GM21423 (cell line): Measurements from ENCODE around the gene GADD45B.
"Not testable (repeated sequence)": the region's sequence is repeated elsewhere in the genome, so short reads cannot be mapped to it uniquely, and the experiment has no call there.

Source experiments
- ATAC-seq: cut with Tn5 transposase; IDR thresholded peaks from one replicate; pipeline ENCODE4 v1.9.1; 2021; ENCODE audit warnings: mild to moderate bottlenecking, moderate library complexity; ENCODE audit not compliant: unreplicated experiment

The GADD45B gene

GRCh38 chr19:2512523-2513431, 36.9 kb downstream of the GADD45B start:
- ATAC-seq, result no peak

GRCh38 chr19:2514981-2515518, 39.1 kb downstream of the GADD45B start:
- ATAC-seq, result no peak

- no peak for ATAC-seq
Observed at GRCh38 chr19:2516727-2517126, 40.8 kb downstream of the GADD45B start.

- ATAC-seq, result no peak
Observed at GRCh38 chr19:2517881-2518601, 42.1 kb downstream of the GADD45B start.

- ATAC-seq, result not testable (repeated sequence)
Observed at GRCh38 chr19:2518856-2519255, 42.9 kb downstream of the GADD45B start.

GRCh38 chr19:2519482-2519881, 43.6 kb downstream of the GADD45B start:
- ATAC-seq, result no peak

- ATAC-seq, result no peak
Observed at GRCh38 chr19:2523630-2524311, 47.8 kb downstream of the GADD45B start.

GRCh38 chr19:2524361-2524839, 48.5 kb downstream of the GADD45B start:
- ATAC-seq, result no peak

- no peak for ATAC-seq
Observed at GRCh38 chr19:2524840-2525723, 49.2 kb downstream of the GADD45B start.

GRCh38 chr19:2527171-2527570, 51.2 kb downstream of the GADD45B start:
- ATAC-seq, result no peak

- ATAC-seq, result no peak
Observed at GRCh38 chr19:2527686-2528085, 51.8 kb downstream of the GADD45B start.
